ENCODE data around the gene CYTH4.

Gene CYTH4

DNA sequence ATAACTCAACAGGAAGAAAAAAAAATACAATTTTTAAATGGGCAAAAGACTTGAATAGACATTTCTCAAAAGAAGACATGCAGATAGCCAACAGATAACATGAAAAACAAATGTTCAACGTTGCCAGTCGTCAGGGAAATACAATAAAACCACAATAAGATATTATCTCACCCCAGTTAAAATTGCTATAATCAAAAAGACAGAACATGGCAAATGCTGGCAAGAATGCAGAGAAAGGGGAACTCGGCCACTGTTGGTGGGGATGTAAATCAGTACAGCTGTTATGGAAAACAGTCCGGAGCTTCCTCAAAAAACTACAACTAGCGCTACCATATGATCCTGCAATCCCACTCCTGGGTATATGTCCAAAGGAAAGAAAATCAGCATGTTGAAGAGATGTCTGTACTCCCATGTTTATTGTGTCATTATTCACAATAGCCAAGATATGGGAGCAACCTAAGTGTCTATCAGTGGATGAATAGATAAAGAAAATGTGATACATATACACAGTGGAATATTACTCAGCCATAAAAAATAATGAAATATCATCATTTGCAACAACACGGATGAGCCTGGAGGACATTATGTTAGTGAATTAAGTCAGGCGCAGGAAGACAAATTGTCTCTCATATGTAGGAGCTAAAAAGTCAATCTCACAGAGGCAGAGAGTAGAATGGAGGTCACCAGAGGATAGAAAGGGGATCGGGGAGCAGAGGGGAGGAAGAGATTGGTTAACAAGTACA, 12.2 kb upstream of the CYTH4 start:
- H3K4me3 ChIP-seq (ENCODE audit: low read depth, low read length): no peak overlapping the region

DNA sequence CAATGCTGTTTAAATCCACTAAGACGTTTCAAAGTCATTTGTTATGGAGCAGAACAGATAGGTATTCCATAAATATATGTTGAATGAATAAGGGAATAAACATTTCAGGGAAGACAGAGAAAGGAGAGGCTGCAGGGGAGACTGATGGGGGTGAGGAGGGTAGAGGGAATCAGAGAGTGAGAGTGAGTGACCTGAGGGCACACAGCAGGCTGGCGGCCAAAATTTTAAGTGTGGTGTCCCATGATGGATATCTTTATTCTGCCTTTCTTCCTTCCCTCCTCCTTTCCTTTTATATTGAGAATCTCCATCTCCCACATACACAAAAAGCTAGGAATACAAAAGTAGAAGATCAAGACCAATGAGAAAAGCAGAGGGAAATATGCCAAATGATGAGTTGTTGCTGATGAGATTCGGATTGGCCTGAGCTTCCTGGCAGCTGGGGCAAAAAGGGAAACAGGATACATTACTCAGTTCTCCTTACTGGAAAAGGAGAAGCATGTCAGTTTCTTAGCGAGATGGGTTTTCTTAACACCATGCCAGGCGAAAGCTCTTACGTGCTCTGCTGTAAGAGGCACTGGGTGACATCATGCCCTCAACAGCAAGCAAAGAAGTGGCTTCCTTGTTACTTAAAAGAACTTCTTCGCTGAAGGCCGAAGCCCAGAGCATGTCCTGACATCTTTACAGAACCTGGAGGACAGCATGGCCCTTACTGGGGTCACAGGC, 11.2 kb upstream of the CYTH4 start:
- no peak overlapping the region for H3K4me3 ChIP-seq (ENCODE audit: low read depth, low read length)

DNA sequence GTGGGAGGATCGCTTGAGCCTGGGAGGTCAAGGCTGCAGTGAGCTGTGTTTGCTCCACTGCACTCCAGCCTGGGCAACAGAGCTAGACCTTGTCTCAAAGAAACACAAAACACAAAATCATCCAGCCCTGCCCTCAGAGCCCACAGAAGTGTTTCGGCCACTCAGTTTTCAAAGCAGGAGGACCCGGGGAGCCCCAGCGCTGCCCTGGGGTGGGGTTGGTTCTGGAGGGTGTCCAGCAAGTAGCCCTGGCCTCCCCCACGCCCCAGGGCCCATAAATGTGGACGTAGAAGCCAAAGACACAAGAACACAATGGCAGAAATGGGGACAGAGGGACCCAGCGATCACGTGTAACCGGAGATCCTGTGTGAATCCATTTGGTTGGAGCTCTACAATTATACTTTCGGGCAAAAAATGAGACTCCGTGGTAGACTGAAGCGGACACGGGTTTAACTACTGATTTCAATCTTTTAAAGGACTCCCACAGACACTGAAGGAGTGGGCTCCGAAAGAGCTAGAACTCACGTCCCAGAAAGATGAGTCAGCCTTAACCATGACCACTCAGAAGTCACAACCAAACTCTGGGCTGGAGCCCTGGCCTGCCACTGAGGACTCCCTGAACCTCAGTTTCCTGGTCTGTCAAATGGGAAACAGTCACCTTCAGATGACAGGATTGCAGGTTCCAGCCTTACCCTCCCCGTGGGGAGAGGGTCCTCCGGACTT, 9.0 kb upstream of the CYTH4 start:
- H3K4me3 ChIP-seq (ENCODE audit: low read depth, low read length): no peak overlapping the region

GRCh38 chr22:37273846-37274225, 8.5 kb upstream of the CYTH4 start:
- no peak overlapping the region for H3K4me3 ChIP-seq (ENCODE audit: low read depth, low read length)

GRCh38 chr22:37274380-37274862, 7.9 kb upstream of the CYTH4 start:
- H3K4me3 ChIP-seq (ENCODE audit: low read depth, low read length): no peak overlapping the region

DNA sequence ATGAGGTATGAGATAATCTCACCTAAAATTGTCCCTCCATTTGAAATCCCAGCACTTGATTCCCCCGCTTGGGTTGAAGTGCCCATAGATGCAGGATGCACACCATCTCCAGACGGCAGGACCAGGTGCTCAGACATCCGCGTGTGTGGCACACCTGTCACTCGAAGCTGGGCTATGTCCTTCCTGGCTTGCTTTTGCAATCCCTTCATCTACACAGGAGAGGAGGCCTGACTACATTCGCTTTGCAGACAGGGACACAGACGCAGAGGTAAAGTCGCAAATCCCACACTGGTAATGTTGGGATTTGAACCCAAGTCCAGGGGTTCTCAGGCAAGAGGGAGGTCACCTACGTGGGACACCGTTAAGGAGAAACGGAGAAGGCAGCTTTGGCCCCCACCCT, 7.2 kb upstream of the CYTH4 start:
- no peak overlapping the region for H3K4me3 ChIP-seq (ENCODE audit: low read depth, low read length)

- no peak overlapping the region for H3K4me3 ChIP-seq (ENCODE audit: low read depth, low read length)
Observed at GRCh38 chr22:37275622-37276021, 6.7 kb upstream of the CYTH4 start.

- H3K4me3 ChIP-seq (ENCODE audit: low read depth, low read length): no peak overlapping the region
Observed at GRCh38 chr22:37276776-37277175, 5.5 kb upstream of the CYTH4 start.

DNA sequence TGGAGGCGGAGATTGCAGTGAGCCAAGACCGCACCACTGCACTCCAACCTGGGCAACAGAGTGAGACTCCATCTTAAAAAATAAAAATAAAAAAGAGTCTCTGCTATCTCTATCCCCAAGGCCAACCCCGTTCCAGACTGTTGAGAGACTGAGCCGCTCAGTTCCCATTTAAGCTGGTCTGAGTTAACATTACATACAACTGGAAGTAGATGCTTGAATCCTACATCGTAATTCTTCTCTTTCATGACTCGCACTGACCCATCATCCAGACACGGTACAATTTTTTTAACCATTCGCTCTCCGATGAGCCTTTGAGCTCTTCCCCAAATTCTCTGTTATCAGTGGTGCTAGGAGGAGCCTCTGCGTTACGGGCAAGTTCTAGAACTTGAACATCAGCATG, 4.9 kb upstream of the CYTH4 start:
- H3K4me3 ChIP-seq (ENCODE audit: low read depth, low read length): no peak overlapping the region

DNA sequence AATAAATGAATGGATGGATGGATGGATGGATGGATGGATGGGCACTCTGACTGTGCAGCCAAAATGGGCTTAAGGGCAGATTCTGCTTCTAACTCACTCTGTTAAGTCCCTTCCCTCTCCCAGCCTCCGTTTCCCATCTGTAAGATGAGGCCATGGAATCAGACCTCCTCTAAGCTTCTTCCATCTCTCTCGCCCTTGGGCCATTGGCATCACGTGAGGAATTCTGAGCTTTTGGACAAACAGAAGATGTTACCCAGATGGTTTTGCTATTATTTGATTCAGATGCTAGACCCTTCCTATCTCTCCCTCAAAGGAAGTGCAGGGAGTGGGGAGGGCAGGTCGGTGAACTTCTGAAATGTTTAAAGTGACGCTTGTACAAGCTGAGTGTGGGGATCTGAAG, 4.0 kb upstream of the CYTH4 start:
- H3K4me3 ChIP-seq (ENCODE audit: low read depth, low read length): no peak overlapping the region

DNA sequence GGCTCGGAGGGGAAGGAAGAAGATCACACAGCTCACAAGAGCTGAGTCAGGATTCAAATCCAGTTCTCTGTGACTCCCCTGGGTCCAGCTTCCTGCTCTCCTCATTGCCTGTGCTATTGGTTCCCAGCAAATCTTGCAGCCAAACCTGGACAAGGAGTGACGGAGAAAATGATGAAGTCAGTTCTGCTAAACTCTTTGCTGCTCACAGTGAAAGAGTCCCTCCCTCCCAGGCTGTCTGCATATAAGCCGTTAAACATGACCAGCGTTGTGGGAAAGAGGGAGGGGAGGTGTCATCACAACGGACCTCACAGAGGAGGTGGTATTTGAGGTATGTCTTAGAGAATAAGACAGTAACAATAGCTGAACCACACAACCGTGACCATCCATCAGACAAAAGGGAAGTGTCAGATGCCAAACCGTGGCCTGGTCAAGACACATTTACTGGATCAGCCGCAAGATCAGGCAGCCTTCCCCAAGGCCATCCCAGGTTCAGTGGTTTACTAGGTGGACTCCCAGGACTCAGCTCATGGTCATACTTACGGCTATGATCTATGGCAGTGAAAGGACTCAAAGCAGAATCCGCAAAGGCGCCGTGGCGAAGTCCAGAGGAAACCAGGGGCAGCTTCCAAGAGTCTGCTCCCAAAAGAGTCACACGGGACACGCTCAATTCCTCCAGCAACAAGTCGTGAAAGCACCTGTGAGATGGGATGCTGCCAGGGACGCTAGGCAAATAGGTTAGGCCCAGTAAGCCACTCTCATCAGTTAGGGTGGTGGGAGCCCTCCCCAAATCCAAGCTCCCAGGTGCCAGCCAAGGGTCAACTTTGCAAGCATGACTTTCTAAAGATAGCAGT, 2.8 kb upstream of the CYTH4 start:
- H3K4me3 ChIP-seq (ENCODE audit: low read depth, low read length): no peak overlapping the region

DNA sequence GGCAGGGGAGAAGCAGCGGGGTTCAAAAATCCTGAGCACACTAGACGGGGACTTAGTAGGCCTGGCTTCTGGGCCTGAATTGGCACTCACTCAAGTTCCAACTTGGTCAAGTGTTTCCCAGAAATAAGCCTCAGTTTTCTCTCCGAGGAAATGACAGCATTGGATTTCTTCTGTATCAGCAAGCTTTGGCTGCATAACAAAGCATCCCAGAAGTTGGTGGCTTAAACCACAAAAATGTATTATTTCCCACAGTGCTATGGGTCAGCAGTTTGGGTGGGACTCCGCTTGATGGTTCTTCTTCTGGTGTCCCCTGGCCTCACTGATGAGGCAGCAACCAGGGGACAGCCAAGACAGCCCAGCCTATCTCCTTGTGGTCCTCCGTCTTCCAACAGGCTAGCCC, 1.6 kb upstream of the CYTH4 start:
- H3K4me3 ChIP-seq (ENCODE audit: low read depth, low read length): no peak overlapping the region

DNA sequence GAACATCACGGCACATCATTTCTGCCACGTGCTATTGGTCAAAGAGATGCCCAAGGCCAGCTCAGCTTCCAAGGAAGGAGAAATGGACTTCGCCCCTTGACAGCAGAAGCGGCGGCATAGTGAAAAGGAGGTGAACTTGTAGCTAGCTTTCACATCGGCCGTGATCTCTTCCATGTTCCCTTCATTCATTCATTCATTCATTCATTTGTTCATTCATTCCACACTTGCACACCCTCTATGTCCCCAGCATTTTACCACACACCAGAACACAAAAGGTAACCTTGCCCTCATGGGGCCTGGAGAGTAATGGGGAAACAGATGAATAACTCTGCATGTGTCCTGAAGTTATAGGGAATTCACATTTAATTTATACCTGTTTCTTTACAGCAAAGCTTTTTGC, 1.1 kb upstream of the CYTH4 start:
- H3K4me3 ChIP-seq (ENCODE audit: low read depth, low read length): no peak overlapping the region

DNA sequence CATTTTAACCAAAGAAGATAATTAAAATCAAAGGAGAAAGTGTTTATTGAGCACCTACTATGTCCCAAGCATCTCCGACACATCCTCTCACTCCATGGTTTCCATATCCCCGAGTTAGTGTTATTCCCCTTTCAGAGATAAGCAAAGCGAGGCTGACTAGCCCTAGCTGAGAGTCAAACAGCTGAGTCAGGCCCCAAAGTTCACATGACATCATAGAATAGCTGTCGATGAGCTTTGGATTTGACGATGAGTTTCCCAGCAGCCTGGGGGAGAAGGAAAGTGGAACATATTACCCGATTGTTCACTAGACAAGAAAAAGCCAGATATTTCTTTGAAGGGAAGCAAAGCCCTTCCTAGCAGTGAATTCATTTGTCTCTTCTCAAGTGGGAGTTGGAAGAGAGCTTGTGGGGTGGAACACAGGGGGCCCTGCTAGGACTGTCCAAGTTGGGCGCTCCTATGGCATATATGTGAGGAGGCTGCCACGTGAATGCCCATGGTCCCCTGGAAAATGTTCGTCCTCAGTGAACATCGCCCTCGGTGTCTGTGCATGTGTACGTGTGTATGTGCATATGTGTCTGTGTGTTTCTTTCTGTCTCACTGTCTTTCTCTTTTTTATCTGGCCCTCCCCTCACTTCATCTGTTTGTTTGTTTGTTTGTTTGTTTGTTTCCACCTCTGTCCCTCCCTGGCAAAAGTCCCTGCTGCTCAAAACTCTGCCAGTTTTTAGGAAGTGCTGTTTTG, 493 bp upstream of the CYTH4 start:
- no peak overlapping the region for H3K4me3 ChIP-seq (ENCODE audit: low read depth, low read length)

- no peak overlapping the region for H3K4me3 ChIP-seq (ENCODE audit: low read depth, low read length)
Observed at GRCh38 chr22:37283393-37283937, 1.2 kb downstream of the CYTH4 start.

- H3K4me3 ChIP-seq (ENCODE audit: low read depth, low read length): no peak overlapping the region
Observed at GRCh38 chr22:37284126-37284804, 2.0 kb downstream of the CYTH4 start.

GRCh38 chr22:37284805-37285355, 2.6 kb downstream of the CYTH4 start:
- H3K4me3 ChIP-seq (ENCODE audit: low read depth, low read length): no peak overlapping the region

DNA sequence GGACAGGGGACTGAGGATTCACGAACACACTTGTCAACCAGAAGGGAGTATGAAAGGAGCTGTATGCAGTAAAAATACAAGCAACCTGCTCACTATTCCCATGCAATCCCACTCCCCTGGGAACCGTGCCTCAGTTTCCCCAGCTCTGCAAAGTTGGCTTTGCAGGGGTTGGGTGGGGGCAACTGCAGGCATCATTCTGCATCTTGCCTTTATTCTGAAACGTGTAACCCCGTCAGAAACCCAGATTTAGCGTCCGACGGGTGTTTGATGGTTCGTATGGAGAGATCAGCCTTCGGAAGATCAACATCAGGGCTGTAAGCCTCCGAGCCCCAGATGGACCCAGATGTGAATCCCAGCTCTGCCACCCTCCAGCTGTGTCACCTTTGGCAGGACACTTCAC, 3.6 kb downstream of the CYTH4 start:
- no peak overlapping the region for H3K4me3 ChIP-seq (ENCODE audit: low read depth, low read length)

- no peak overlapping the region for H3K4me3 ChIP-seq (ENCODE audit: low read depth, low read length)
Observed at GRCh38 chr22:37287550-37287951, 5.2 kb downstream of the CYTH4 start.

All from iPS-11a (cell line).